Astrocyte of the spinal cord (primary cell): ENCODE results near the gene ARID5B.
"Not testable (repeated sequence)": the region's sequence is repeated elsewhere in the genome, so short reads cannot be mapped to it uniquely, and the experiment has no call there.

Source experiments
- DNase-seq: peaks from one replicate; pipeline ENCODE4 v3.0.0; 2011; ENCODE audit warnings: low read depth, low spot score
- H3K4me3 ChIP-seq: 2 replicates; pipeline ENCODE4 v1.5.1; 2011; ENCODE audit warnings: low read depth, mild to moderate bottlenecking, low read length, moderate library complexity
- CTCF ChIP-seq: IDR thresholded peaks from 2 replicates; pipeline ENCODE4 v1.5.1; 2012; ENCODE audit warnings: low read depth, mild to moderate bottlenecking, low read length, inconsistent platforms
- in situ Hi-C: cut with HindIII; loops from 2 replicates; pipeline ENCODE4 v1.10.0; 2017; ENCODE audit warnings: low sequenced_read_pairs

ARID5B gene

GRCh38 chr10:62025901-62026879 is 124.7 kb downstream of the ARID5B start:
- no peak overlapping the region for H3K4me3 ChIP-seq
- no peak for TF ChIP-seq CTCF
- in situ Hi-C loops, result no loop called here
- peak; percentile 55 for DNase-seq

DNA sequence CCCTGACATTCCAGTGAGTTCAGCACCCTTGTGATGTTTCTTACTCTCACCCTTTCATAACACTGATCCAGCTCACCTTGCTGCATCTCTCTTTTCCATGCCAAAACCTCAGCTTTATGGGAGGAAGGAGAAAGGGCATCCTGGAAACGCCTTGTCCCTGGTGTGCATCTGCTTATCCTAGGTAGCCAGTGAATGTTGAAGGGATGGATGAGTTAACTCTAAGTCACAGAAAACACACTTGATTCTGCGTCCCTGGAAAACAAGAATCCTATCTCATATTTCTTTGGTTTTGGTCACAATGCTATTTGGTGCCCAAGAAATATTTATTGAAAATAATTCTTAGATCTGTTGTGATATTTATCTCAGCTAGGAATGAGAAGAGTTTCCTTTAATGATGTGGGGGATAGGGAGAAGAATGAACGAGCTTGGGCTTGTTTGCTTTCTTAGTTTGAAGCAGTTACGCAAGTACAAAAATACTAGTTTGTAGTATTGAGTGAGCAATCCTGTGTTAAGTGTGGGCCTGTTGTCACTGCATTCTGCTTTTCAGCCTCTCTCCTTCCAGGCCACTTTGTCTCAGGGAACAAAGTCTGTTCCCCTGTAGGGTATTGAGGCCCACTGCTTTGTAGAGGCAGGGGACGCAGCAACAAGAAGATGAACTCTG is 126.5 kb downstream of the ARID5B start:
- no peak for TF ChIP-seq CTCF
- in situ Hi-C loops, result no loop called here
- DNase-seq, result no peak
- H3K4me3 ChIP-seq, result no peak overlapping the region

DNA sequence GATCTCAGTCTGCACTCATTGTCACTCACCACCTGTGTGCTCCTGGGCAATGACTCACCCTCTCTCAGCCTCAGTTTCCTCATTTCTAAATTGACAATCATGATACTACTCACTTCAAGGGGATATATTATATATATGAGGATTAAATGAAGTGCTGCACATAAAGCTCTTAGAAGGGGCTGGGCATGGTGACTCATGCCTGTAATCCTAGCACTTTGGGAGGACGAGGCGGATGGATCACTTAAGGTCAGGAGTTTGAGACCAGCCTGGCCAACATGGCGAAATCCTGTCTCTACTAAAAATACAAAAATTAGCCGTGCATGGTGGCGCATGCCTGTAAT is 127.0 kb downstream of the ARID5B start:
- H3K4me3 ChIP-seq, DNase-seq, in situ Hi-C loops: not testable (repeated sequence)

- TF ChIP-seq CTCF, result no peak
- no peak overlapping the region for H3K4me3 ChIP-seq
- DNase-seq, result no peak
- in situ Hi-C loops, result no loop called here
These were observed 127.9 kb downstream of the ARID5B start for GRCh38 chr10:62029401-62029800.

DNA sequence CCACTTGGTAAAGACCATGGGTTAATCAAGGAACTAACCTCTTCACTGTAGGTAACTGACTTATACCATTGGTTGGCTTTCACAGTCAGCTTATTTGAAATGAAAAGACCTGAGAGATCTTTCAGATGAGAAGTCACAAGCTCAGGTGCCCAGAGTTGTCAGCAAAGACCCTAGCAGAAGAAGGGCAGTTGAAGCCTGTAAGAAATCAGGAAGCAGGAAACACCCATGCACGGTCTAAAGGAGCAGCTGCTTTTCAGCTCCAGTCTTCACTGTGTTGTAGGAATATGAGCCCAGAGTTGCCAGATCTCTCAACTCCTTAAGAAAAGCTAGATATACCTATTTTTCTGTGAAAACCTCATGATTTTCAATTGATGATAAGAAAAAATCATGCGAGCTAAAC is 130.0 kb downstream of the ARID5B start:
- in situ Hi-C loops, result no loop called here
- DNase-seq, result no peak
- no peak overlapping the region for H3K4me3 ChIP-seq
- no peak for TF ChIP-seq CTCF

GRCh38 chr10:62033125-62033524 is 131.6 kb downstream of the ARID5B start:
- DNase-seq, result no peak
- in situ Hi-C loops, result no loop called here
- H3K4me3 ChIP-seq, result no peak overlapping the region
- TF ChIP-seq CTCF, result no peak

DNA sequence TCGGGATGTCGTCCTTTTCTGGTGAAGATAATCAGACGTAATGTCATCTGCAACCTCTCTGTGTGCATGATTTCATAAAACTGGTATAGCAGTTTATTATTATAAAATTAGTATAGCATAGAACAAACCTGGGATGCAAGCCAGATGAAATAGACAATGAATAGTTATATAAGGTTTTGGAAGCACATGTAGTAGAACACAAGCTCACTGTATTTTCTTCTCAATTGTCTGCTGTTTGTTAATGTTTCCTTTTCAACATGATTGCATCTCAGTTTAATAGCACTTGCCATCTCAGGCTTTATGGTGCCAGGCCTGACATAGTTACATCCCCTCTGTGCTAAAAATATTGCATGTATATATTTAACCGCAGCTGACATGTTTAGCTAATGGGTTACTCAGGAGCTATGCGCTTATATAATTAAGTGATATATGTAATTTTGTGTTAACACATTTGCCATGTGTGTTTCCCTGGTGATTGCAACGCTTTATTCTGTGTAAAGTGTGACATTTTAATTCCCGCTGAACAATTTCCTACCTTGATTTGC is 132.7 kb downstream of the ARID5B start:
- in situ Hi-C loops, result no loop called here
- no peak for TF ChIP-seq CTCF
- no peak overlapping the region for H3K4me3 ChIP-seq
- DNase-seq, result no peak
